Colonic mucosa (tissue), 4 donors: Measurements from ENCODE around the gene TMEM145. TPM values are rescaled to one million over a fixed set of nuclear protein-coding genes. Genes with fewer than 3 reads are reported as not detected.

ENCODE experiments used
- DNase-seq: peaks from one replicate; pipeline ENCODE4 v3.0.0-alpha.2; 2020
- H3K27ac ChIP-seq: fragments of 200-600 bp; one replicate; pipeline ENCODE4 v1.8.0; 2021
- H3K27me3 ChIP-seq: fragments of 200-600 bp; one replicate; pipeline ENCODE4 v1.8.0; 2021
- H3K36me3 ChIP-seq: fragments of 200-600 bp; one replicate; pipeline ENCODE4 v1.8.0; 2021
- H3K4me1 ChIP-seq: fragments of 200-600 bp; one replicate; pipeline ENCODE4 v1.8.0; 2021; ENCODE audit warnings: mild to moderate bottlenecking
- H3K4me3 ChIP-seq: fragments of 200-600 bp; one replicate; pipeline ENCODE4 v1.8.0; 2021
- H3K9ac ChIP-seq, 2 donors: one replicate each; pipeline ENCODE4 v1.7.0; 2013; ENCODE audit warnings: control low read depth in 2 of 2, low read depth in 2 of 2, low read length in 2 of 2
- H3K9me3 ChIP-seq: fragments of 200-600 bp; one replicate; pipeline ENCODE4 v1.8.0; 2021
- intact Hi-C: fragments of 100-400 bp; cut with DNase I; formaldehyde crosslinking; loops from one replicate; pipeline ENCODE4 v1.14.1; 2022
- total RNA-seq, 2 donors: library from RNA; stranded (reverse); fragmentation: NEBNext Ultra II Directional in 1 of 2; extraction: Animal tissue kit (Norgen Biotek cat#: 25700) in 1 of 2; gene quantifications; one replicate each; pipeline ENCODE4 v1.2.1, GENCODE V29; 2021
- TF ChIP-seq, protein P1 (sequence below): fragments of 200-600 bp; IDR thresholded peaks from one replicate; pipeline ENCODE4 v1.8.0; 2022; ENCODE audit warnings: antibody characterized with exemption, mild to moderate bottlenecking
- donor health status: healthy.
- donor health status: DM: no; HTN: no; CAD: no.
- donor health status: DM: no; HTN: no; CAD: no.

TMEM145 gene
- total RNA-seq, 2 donors from 2014 or later: 0.24 to 0.94 TPM

- Histone ChIP-seq H3K9ac (no peak overlapping the region), H3K9me3 (no peaks in the 10 kb centered on the region), H3K4me3 (no peak overlapping the region), H3K4me1 (peaks cover 16% of the 10 kb centered on the region), H3K27me3 (no peaks in the 10 kb centered on the region), H3K27ac (no peak overlapping the region), H3K36me3 (no peaks in the 10 kb centered on the region)
- TF ChIP-seq, protein P1, sequence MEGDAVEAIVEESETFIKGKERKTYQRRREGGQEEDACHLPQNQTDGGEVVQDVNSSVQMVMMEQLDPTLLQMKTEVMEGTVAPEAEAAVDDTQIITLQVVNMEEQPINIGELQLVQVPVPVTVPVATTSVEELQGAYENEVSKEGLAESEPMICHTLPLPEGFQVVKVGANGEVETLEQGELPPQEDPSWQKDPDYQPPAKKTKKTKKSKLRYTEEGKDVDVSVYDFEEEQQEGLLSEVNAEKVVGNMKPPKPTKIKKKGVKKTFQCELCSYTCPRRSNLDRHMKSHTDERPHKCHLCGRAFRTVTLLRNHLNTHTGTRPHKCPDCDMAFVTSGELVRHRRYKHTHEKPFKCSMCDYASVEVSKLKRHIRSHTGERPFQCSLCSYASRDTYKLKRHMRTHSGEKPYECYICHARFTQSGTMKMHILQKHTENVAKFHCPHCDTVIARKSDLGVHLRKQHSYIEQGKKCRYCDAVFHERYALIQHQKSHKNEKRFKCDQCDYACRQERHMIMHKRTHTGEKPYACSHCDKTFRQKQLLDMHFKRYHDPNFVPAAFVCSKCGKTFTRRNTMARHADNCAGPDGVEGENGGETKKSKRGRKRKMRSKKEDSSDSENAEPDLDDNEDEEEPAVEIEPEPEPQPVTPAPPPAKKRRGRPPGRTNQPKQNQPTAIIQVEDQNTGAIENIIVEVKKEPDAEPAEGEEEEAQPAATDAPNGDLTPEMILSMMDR: no peak
- intact Hi-C loops: no loop called here
- DNase-seq: no peak
Measured at GRCh38 chr19:42272989-42273406, 40.1 kb upstream of the TMEM145 start.

DNA sequence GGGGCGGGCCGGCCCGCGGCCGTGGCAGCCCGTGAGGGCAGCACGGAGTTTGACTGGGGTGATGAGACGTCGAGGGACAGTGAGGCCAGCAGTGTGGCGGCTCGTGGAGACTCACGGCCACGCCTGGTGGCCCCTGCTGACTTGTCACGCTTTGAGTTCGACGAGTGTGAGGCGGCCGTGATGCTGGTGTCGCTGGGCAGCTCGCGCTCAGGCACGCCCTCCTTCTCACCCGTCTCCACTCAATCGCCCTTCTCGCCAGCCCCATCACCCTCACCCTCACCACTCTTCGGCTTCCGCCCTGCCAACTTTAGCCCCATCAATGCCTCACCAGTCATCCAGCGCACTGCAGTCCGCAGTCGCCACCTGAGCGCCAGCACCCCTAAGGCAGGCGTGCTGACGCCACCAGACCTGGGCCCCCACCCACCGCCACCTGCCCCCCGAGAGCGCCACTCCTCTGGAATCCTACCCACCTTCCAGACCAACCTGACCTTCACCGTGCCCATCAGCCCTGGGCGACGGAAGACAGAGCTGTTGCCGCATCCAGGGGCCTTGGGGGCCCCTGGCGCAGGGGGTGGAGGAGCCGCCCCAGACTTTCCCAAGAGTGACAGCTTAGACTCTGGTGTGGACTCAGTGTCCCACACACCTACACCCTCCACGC, 39.6 kb upstream of the TMEM145 start:
- no peaks in the 10 kb centered on the region for H3K27me3 ChIP-seq
- H3K27ac ChIP-seq: no peak overlapping the region
- H3K36me3 ChIP-seq: no peaks in the 10 kb centered on the region
- H3K4me1 ChIP-seq: peaks cover 18% of the 10 kb centered on the region
- H3K9ac ChIP-seq: no peak overlapping the region
- TF ChIP-seq, protein P1: no peak
- no peaks in the 10 kb centered on the region for H3K9me3 ChIP-seq
- intact Hi-C loops: no loop called here
- no peak overlapping the region for H3K4me3 ChIP-seq
- DNase-seq: no peak

GRCh38 chr19:42274065-42274682, 38.9 kb upstream of the TMEM145 start:
- peaks cover 21% of the 10 kb centered on the region for H3K4me1 ChIP-seq
- no peak overlapping the region for H3K27ac ChIP-seq
- H3K9me3 ChIP-seq: no peaks in the 10 kb centered on the region
- H3K27me3 ChIP-seq: no peaks in the 10 kb centered on the region
- TF ChIP-seq, protein P1: no peak
- peak overlapping the region in 1 of 2 donors; percentile 43 for H3K9ac ChIP-seq
- no peak for DNase-seq
- no peak overlapping the region for H3K4me3 ChIP-seq
- H3K36me3 ChIP-seq: no peaks in the 10 kb centered on the region
- intact Hi-C loops: no loop called here

GRCh38 chr19:42275103-42275502, 38.0 kb upstream of the TMEM145 start:
- H3K9me3 ChIP-seq: no peaks in the 10 kb centered on the region
- DNase-seq: no peak
- H3K36me3 ChIP-seq: no peaks in the 10 kb centered on the region
- no peak overlapping the region for H3K4me3 ChIP-seq
- no peaks in the 10 kb centered on the region for H3K27me3 ChIP-seq
- no peak overlapping the region for H3K27ac ChIP-seq
- TF ChIP-seq, protein P1: no peak
- intact Hi-C loops: no loop called here
- H3K9ac ChIP-seq: peak overlapping the region; percentile 10 to 12
- peaks cover 24% of the 10 kb centered on the region for H3K4me1 ChIP-seq

DNA sequence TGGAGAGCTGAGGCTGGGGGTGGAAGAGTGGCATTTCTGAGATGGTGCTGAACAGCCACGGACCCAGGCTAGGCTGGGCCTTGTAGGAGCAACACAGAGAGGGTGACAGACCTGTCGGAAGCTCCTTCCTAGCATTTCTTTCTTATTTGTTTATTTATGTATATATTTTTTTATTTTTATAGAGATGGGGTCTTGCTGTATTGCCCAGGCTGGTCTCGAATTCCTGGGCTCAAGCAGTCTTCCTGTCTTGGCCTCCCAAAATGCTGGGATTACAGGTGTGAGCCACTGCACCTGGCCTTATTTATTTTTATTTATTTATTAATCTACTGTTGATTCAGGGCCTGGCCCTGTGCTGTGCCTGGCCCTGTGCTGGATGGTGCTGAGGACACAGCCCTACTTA, 37.6 kb upstream of the TMEM145 start:
- no peaks in the 10 kb centered on the region for H3K9me3 ChIP-seq
- H3K9ac ChIP-seq: no peak overlapping the region
- no peaks in the 10 kb centered on the region for H3K27me3 ChIP-seq
- TF ChIP-seq, protein P1: no peak
- H3K27ac ChIP-seq: no peak overlapping the region
- peaks cover 22% of the 10 kb centered on the region for H3K4me1 ChIP-seq
- DNase-seq: no peak
- no peaks in the 10 kb centered on the region for H3K36me3 ChIP-seq
- H3K4me3 ChIP-seq: no peak overlapping the region
- intact Hi-C loops: no loop called here
